ENCODE results near the gene ITGB4.

- TF ChIP-seq CTCF (IDR thresholded peaks at IDR 0.05; ENCODE audit: low read depth, low read length) (no peak), EZH2phosphoT487 (IDR thresholded peaks at IDR 0.05; ENCODE audit: low read depth) (no peak)
Measured at GRCh38 chr17:75722076-75722475, 817 bp downstream of the ITGB4 start.

All from OCI-LY3 (cell line).